WTC11 (cell line): ENCODE results near the gene NOB1.
A peak's percentile ranks its signal among the peaks of the same experiment; 100 is the strongest.

Experiments
- ATF1 ChIP-seq: sonication (generic); formaldehyde crosslinking; IDR thresholded peaks from 2 replicates; pipeline ENCODE4 v1.8.1; 2023; ENCODE audit warnings: mild to moderate bottlenecking, moderate library complexity, missing genetic modification reagents
- CREB1 ChIP-seq: sonication (generic); formaldehyde crosslinking; IDR thresholded peaks from 2 replicates; pipeline ENCODE4 v1.8.0; 2023; ENCODE audit warnings: mild to moderate bottlenecking, missing genetic modification reagents
- IRF2 ChIP-seq: sonication (generic); formaldehyde crosslinking; IDR thresholded peaks from 2 replicates; pipeline ENCODE4 v1.8.0; 2022; ENCODE audit warnings: low read depth, missing genetic modification reagents, borderline replicate concordance
- NFYB ChIP-seq: sonication (generic); formaldehyde crosslinking; conservative IDR thresholded peaks from 2 replicates; pipeline ENCODE4 v1.8.0; 2022; ENCODE audit warnings: low read depth, missing genetic modification reagents
- SP1 ChIP-seq: sonication (generic); formaldehyde crosslinking; conservative IDR thresholded peaks from 2 replicates; pipeline ENCODE4 v1.8.1; 2022; ENCODE audit warnings: missing genetic modification reagents
- ZNF423 ChIP-seq: fragments of 250-450 bp; sonication (Bioruptor Pico); IDR thresholded peaks from 2 replicates; pipeline ENCODE4 v2.1.2; 2022; ENCODE audit warnings: mild to moderate bottlenecking, moderate library complexity
- TF ChIP-seq, protein P1 (sequence below): fragments of 200-600 bp; IDR thresholded peaks from 2 replicates; pipeline ENCODE4 v1.8.0; 2022; ENCODE audit warnings: antibody characterized with exemption
- TF ChIP-seq, protein P2 (sequence below): fragments of 250-450 bp; sonication (Bioruptor Pico); IDR thresholded peaks from 2 replicates; pipeline ENCODE4 v1.9.0; 2021; ENCODE audit warnings: mild to moderate bottlenecking
- TF ChIP-seq, protein P3 (sequence below): sonication (generic); formaldehyde crosslinking; IDR thresholded peaks from 2 replicates; pipeline ENCODE4 v1.8.0; 2022; ENCODE audit warnings: mild to moderate bottlenecking, missing genetic modification reagents
- TF ChIP-seq, protein P4 (sequence below): sonication (generic); formaldehyde crosslinking; IDR thresholded peaks from 2 replicates; pipeline ENCODE4 v1.8.1; 2022; ENCODE audit warnings: low read depth, missing genetic modification reagents, borderline replicate concordance
- TF ChIP-seq, protein P5 (sequence below): sonication (generic); formaldehyde crosslinking; IDR thresholded peaks from 2 replicates; pipeline ENCODE4 v1.8.1; 2023; ENCODE audit warnings: mild to moderate bottlenecking, missing genetic modification reagents, moderate library complexity
- TF ChIP-seq, protein P6 (sequence below): sonication (generic); formaldehyde crosslinking; IDR thresholded peaks from 2 replicates; pipeline ENCODE4 v1.8.1; 2022; ENCODE audit warnings: mild to moderate bottlenecking, missing genetic modification reagents, moderate library complexity, borderline replicate concordance

DNA sequence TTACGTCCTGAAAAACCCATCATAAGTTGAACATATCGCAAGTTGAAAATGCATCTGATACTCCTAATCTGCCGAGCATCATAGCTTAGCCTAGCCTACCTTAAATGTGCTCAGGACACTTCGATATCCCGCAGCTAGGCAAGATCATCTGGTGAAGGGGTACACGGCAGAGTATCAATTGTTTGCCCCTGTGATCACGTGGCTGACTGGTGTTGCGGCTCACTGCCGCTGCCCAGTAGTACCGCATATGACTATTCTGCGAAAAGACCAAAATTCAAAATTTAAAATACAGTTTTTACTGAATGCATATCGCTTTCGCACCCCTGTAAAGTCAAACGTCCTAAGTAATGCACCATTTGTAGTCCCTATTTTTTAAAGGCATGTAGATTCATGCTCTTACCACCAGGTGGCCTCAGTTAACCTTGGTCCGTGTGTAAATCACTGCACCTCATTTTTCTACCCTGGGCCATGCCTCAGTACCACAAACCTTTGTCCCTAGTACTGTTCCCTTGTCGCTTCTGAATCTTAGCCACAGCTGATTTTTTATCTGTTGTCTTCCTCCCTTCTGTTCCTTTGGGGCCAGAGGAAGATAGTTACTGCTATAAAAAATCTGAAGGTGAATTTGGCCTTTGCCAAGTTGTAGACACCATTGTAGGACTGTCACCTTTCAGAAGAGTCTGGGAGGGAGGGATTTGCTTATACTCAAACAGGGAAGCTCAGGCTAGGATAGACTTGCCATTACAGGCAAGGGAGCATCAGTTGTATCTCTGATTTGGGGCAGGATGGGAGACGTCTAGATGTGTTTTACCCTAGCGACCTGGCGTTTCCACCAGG is 41.8 kb upstream of the NOB1 start:
- TF ChIP-seq ATF1 (CRISPR knock-in tag) (no peak), CREB1 (CRISPR knock-in tag) (no peak), NFYB (CRISPR knock-in tag) (no peak), IRF2 (CRISPR knock-in tag) (no peak), SP1 (no peak), ZNF423 (CRISPR knock-in tag) (no peak)
- TF ChIP-seq, protein P1, sequence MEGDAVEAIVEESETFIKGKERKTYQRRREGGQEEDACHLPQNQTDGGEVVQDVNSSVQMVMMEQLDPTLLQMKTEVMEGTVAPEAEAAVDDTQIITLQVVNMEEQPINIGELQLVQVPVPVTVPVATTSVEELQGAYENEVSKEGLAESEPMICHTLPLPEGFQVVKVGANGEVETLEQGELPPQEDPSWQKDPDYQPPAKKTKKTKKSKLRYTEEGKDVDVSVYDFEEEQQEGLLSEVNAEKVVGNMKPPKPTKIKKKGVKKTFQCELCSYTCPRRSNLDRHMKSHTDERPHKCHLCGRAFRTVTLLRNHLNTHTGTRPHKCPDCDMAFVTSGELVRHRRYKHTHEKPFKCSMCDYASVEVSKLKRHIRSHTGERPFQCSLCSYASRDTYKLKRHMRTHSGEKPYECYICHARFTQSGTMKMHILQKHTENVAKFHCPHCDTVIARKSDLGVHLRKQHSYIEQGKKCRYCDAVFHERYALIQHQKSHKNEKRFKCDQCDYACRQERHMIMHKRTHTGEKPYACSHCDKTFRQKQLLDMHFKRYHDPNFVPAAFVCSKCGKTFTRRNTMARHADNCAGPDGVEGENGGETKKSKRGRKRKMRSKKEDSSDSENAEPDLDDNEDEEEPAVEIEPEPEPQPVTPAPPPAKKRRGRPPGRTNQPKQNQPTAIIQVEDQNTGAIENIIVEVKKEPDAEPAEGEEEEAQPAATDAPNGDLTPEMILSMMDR: peak; percentile 85
- TF ChIP-seq, protein P2, sequence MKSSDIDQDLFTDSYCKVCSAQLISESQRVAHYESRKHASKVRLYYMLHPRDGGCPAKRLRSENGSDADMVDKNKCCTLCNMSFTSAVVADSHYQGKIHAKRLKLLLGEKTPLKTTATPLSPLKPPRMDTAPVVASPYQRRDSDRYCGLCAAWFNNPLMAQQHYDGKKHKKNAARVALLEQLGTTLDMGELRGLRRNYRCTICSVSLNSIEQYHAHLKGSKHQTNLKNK (CRISPR knock-in tag): no peak
- TF ChIP-seq, protein P3, sequence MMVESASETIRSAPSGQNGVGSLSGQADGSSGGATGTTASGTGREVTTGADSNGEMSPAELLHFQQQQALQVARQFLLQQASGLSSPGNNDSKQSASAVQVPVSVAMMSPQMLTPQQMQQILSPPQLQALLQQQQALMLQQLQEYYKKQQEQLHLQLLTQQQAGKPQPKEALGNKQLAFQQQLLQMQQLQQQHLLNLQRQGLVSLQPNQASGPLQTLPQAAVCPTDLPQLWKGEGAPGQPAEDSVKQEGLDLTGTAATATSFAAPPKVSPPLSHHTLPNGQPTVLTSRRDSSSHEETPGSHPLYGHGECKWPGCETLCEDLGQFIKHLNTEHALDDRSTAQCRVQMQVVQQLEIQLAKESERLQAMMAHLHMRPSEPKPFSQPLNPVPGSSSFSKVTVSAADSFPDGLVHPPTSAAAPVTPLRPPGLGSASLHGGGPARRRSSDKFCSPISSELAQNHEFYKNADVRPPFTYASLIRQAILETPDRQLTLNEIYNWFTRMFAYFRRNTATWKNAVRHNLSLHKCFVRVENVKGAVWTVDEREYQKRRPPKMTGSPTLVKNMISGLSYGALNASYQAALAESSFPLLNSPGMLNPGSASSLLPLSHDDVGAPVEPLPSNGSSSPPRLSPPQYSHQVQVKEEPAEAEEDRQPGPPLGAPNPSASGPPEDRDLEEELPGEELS (CRISPR knock-in tag): no peak
- TF ChIP-seq, protein P4, sequence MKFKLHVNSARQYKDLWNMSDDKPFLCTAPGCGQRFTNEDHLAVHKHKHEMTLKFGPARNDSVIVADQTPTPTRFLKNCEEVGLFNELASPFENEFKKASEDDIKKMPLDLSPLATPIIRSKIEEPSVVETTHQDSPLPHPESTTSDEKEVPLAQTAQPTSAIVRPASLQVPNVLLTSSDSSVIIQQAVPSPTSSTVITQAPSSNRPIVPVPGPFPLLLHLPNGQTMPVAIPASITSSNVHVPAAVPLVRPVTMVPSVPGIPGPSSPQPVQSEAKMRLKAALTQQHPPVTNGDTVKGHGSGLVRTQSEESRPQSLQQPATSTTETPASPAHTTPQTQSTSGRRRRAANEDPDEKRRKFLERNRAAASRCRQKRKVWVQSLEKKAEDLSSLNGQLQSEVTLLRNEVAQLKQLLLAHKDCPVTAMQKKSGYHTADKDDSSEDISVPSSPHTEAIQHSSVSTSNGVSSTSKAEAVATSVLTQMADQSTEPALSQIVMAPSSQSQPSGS: no peak
- TF ChIP-seq, protein P5, sequence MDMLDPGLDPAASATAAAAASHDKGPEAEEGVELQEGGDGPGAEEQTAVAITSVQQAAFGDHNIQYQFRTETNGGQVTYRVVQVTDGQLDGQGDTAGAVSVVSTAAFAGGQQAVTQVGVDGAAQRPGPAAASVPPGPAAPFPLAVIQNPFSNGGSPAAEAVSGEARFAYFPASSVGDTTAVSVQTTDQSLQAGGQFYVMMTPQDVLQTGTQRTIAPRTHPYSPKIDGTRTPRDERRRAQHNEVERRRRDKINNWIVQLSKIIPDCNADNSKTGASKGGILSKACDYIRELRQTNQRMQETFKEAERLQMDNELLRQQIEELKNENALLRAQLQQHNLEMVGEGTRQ (CRISPR knock-in tag): peak; percentile 58
- TF ChIP-seq, protein P6, sequence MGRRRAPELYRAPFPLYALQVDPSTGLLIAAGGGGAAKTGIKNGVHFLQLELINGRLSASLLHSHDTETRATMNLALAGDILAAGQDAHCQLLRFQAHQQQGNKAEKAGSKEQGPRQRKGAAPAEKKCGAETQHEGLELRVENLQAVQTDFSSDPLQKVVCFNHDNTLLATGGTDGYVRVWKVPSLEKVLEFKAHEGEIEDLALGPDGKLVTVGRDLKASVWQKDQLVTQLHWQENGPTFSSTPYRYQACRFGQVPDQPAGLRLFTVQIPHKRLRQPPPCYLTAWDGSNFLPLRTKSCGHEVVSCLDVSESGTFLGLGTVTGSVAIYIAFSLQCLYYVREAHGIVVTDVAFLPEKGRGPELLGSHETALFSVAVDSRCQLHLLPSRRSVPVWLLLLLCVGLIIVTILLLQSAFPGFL (CRISPR knock-in tag): no peak
